GM12874 (cell line): Measurements from ENCODE around the gene CEP104.

Experiments used
- TF ChIP-seq, protein P1 (sequence below): IDR thresholded peaks from 2 replicates; pipeline ENCODE4 v1.5.1; 2011; ENCODE audit warnings: low read depth, mild to moderate bottlenecking, control low read depth, low read length, moderate library complexity; ENCODE audit not compliant: insufficient read depth

Gene CEP104

GRCh38 chr1:3836421-3836820 is 20.6 kb downstream of the CEP104 start:
- TF ChIP-seq, protein P1, sequence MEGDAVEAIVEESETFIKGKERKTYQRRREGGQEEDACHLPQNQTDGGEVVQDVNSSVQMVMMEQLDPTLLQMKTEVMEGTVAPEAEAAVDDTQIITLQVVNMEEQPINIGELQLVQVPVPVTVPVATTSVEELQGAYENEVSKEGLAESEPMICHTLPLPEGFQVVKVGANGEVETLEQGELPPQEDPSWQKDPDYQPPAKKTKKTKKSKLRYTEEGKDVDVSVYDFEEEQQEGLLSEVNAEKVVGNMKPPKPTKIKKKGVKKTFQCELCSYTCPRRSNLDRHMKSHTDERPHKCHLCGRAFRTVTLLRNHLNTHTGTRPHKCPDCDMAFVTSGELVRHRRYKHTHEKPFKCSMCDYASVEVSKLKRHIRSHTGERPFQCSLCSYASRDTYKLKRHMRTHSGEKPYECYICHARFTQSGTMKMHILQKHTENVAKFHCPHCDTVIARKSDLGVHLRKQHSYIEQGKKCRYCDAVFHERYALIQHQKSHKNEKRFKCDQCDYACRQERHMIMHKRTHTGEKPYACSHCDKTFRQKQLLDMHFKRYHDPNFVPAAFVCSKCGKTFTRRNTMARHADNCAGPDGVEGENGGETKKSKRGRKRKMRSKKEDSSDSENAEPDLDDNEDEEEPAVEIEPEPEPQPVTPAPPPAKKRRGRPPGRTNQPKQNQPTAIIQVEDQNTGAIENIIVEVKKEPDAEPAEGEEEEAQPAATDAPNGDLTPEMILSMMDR: no peak

DNA sequence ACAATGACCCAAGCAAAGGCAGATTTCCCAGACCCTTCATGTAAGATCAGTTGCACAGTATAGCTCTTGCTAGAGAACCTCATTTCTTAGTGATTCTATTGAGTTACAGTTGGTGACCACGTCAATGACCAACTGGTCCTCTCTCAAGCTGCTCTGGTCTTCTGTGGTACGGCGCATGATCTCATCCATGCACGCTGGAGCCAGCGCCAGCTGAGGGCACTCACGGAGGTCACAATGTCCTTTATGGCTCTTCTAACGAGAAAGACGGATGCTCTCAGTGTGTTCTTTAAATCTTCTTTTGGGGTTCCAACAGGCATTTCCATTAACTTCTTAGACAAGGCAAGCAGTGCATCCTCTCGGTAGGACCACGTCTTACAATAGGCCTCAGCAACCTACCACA is 22.3 kb downstream of the CEP104 start:
- TF ChIP-seq, protein P1: no peak

GRCh38 chr1:3831689-3832088 is 25.3 kb downstream of the CEP104 start:
- TF ChIP-seq, protein P1: no peak

DNA sequence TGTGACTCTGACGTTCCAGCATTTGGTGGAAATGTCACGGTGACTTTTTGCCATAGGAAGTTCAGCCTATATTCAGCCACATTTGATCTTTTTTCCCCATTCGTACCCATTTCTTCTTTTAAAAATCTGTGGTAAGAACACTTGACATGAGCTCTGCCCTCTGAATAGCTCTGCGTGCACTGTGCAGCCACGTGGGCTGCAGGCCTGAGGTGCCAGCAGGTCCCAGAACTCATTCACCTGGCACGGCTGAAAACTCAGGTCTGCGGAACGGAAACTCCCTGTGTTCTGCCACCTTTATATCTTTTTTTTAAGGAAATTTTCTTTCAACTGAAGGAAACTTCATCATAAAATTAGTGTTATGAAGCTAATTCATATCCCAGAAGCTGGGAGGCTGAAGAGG is 28.6 kb downstream of the CEP104 start:
- TF ChIP-seq, protein P1: no peak

DNA sequence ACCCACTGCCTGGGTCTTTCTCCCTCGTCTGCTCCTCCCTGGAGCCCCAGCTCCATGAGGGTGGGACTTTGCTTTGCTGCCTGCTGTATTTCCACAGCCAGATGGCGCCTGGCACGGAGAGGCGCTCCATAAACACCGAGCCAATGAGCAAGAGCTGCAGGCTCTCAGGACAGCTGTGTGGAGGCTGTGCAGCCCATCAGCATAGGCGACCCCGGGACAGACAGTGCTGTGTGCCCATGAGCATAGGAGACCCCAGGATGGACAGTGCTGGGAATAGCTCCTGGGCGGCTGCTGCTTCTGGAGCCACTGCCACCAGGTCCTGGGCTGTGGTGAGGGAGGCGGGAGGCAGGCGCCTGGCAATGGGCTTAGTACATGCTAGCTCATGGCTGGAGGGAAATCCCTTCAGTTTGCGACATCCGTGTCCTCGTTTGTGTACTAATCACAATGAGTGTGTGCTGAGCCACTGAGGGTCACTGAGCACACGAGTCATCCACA is 29.2 kb downstream of the CEP104 start:
- TF ChIP-seq, protein P1: no peak

GRCh38 chr1:3825356-3825755 is 31.7 kb downstream of the CEP104 start:
- TF ChIP-seq, protein P1: no peak

DNA sequence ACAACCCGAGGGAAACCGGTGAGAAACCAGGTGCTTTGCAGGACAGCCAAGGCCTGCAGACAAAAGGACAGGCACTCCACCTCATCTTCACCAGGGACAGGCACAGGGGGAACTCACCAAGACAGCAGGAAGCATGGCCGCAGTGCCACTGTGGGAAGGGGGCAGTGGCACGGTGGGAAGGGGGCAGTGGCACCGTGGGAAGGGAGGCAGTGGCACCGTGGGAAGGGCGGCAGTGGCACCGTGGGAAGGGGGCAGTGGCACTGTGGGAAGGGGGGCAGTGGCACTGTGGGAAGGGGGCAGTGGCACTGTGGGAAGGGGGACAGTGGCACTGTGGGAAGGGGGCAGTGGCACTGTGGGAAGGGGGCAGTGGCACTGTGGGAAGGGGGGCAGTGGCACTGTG is 32.4 kb downstream of the CEP104 start:
- TF ChIP-seq, protein P1: no peak
